H1 (cell line): ENCODE results near the gene FGD5. TPM values are rescaled to one million over a fixed set of nuclear protein-coding genes. Genes with fewer than 3 reads are reported as not detected.

Experiments
- CTCF ChIA-PET: fragments of 300-600 bp; sonication (Branson Sonifier 250); formaldehyde crosslinking; loops from one replicate; lab custom pipeline; 2021; ENCODE audit not compliant: partially characterized antibody; lab: Charles Lee
- POLR2A ChIA-PET: fragments of 300-600 bp; sonication (Branson Sonifier 250); formaldehyde crosslinking; loops from one replicate; lab custom pipeline; 2021; ENCODE audit warnings: inconsistent platforms; ENCODE audit not compliant: partially characterized antibody; lab: Charles Lee
- DNase-seq, 2 experiments: peaks; one replicate each; pipeline versions ENCODE4 v3.0.0 to v3.0.0-alpha.2; 2010 to 2022; ENCODE audit warnings: low spot score in 2 of 2, low read depth in 1 of 2, mixed read lengths in 1 of 2
- FAIRE-seq: peaks from 2 replicates; lab custom pipeline; 2011; peaks lifted over from hg19 to GRCh38; lab: Jason Lieb, UNC
- H2AFZ ChIP-seq: 2 replicates; pipeline ENCODE4 v1.8.1; 2012; ENCODE audit warnings: low read length, inconsistent platforms
- H2AK5ac ChIP-seq: 2 replicates; pipeline ENCODE4 v1.6.1; 2013; ENCODE audit warnings: low read depth, low read length
- H2BK120ac ChIP-seq: replicated peaks from 2 replicates; pipeline ENCODE3; 2013; ENCODE audit warnings: low read depth, low read length, inconsistent platforms
- H2BK12ac ChIP-seq: 2 replicates; pipeline ENCODE4 v1.6.1; 2013; ENCODE audit warnings: low read depth, low read length
- H2BK15ac ChIP-seq: 2 replicates; pipeline ENCODE4 v1.6.1; 2013; ENCODE audit warnings: low read length
- H2BK20ac ChIP-seq: 2 replicates; pipeline ENCODE4 v1.6.1; 2013; ENCODE audit warnings: low read length
- H2BK5ac ChIP-seq: 2 replicates; pipeline ENCODE4 v1.6.1; 2013; ENCODE audit warnings: low read depth, low read length
- H3K14ac ChIP-seq: 2 replicates; pipeline ENCODE4 v1.6.1; 2013; ENCODE audit warnings: inconsistent platforms; ENCODE audit not compliant: insufficient read length
- H3K18ac ChIP-seq: 2 replicates; pipeline ENCODE4 v1.6.1; 2013; ENCODE audit warnings: low read length; ENCODE audit errors: extremely low read depth
- H3K23ac ChIP-seq: 2 replicates; pipeline ENCODE4 v1.6.1; 2013; ENCODE audit warnings: inconsistent platforms; ENCODE audit not compliant: insufficient read length
- H3K23me2 ChIP-seq: 2 replicates; pipeline ENCODE4 v1.6.1; 2013; ENCODE audit warnings: low read depth, low read length
- H3K27ac ChIP-seq: 2 replicates; pipeline ENCODE4 v1.6.1; 2011; ENCODE audit warnings: low read depth, low read length, inconsistent platforms
- H3K27me3 ChIP-seq, 4 experiments: replicated peaks in 1 of 4; 1 replicate in 1 of 4; 2 replicates in 3 of 4; pipeline versions ENCODE4 v1.6.1 to v1.8.1; 2011 to 2013; ENCODE audit warnings: low read length in 3 of 4, mild to moderate bottlenecking in 3 of 4, inconsistent platforms in 2 of 4, mixed read lengths in 2 of 4, moderate library complexity in 1 of 4; ENCODE audit not compliant: control insufficient read depth in 3 of 4, insufficient read depth in 3 of 4; ENCODE audit errors: extremely low read depth in 1 of 4
- H3K36me3 ChIP-seq, 4 experiments: 2 replicates each; pipeline versions ENCODE4 v1.6.1 to v1.8.1; 2011 to 2013; ENCODE audit warnings: mild to moderate bottlenecking in 4 of 4, low read length in 3 of 4, moderate library complexity in 2 of 4, control low read depth in 1 of 4, inconsistent platforms in 1 of 4; ENCODE audit not compliant: insufficient read depth in 4 of 4, control insufficient read depth in 2 of 4
- H3K4ac ChIP-seq: replicated peaks from 2 replicates; pipeline ENCODE3; 2013; ENCODE audit warnings: low read length, low read depth, mixed read lengths, inconsistent platforms; ENCODE audit not compliant: insufficient read length
- H3K4me1 ChIP-seq, 4 experiments: replicated peaks in 1 of 4; 1 replicate in 1 of 4; 2 replicates in 3 of 4; pipeline versions ENCODE4 v1.6.1 to v1.8.1; 2011 to 2013; ENCODE audit warnings: low read length in 3 of 4, inconsistent platforms in 2 of 4, mixed read lengths in 1 of 4; ENCODE audit not compliant: insufficient read depth in 4 of 4, control insufficient read depth in 3 of 4
- H3K4me2 ChIP-seq, 2 experiments: 2 replicates each; pipeline versions ENCODE4 v1.6.1 to v1.8.1; 2011 to 2013; ENCODE audit warnings: low read depth in 2 of 2, low read length in 2 of 2, control low read depth in 1 of 2, inconsistent platforms in 1 of 2, mild to moderate bottlenecking in 1 of 2; ENCODE audit not compliant: insufficient read depth in 1 of 2
- H3K4me3 ChIP-seq, 4 experiments: fragments of 200-600, 300-600 bp in 1 of 4; sonication (generic), shearing (Covaris generic), sonication (Bioruptor Twin) in 1 of 4; 2 replicates each; pipeline versions ENCODE4 v1.5.1 to v1.8.1; 2011 to 2016; ENCODE audit warnings: low read length in 4 of 4, low read depth in 3 of 4, control low read depth in 2 of 4, inconsistent platforms in 2 of 4, mild to moderate bottlenecking in 2 of 4, mixed read lengths in 1 of 4, moderate library complexity in 1 of 4; ENCODE audit not compliant: insufficient read depth in 2 of 4; ENCODE audit errors: extremely low read depth in 1 of 4
- H3K56ac ChIP-seq: replicated peaks from 2 replicates; pipeline ENCODE3; 2013; ENCODE audit warnings: low read depth, mild to moderate bottlenecking, mixed read lengths, low read length, inconsistent platforms; ENCODE audit not compliant: insufficient read length
- H3K79me1 ChIP-seq: 2 replicates; pipeline ENCODE4 v1.6.1; 2013; ENCODE audit warnings: low read depth, low read length, control low read depth
- H3K79me2 ChIP-seq, 2 experiments: 2 replicates each; pipeline versions ENCODE4 v1.6.1 to v1.8.1; 2012 to 2013; ENCODE audit warnings: low read length in 2 of 2, mild to moderate bottlenecking in 2 of 2, inconsistent platforms in 1 of 2; ENCODE audit not compliant: insufficient read depth in 2 of 2, control insufficient read depth in 1 of 2
- H3K9ac ChIP-seq, 4 experiments: replicated peaks in 1 of 4; 1 replicate in 1 of 4; 2 replicates in 3 of 4; pipeline versions ENCODE4 v1.6.1 to v1.8.1; 2011 to 2013; ENCODE audit warnings: low read depth in 3 of 4, low read length in 3 of 4, control low read depth in 2 of 4, mild to moderate bottlenecking in 2 of 4, moderate library complexity in 2 of 4, inconsistent platforms in 1 of 4; ENCODE audit errors: extremely low read depth in 1 of 4
- H3K9me3 ChIP-seq, 2 experiments: 2 replicates each; pipeline versions ENCODE4 v1.6.1 to v1.8.1; 2012 to 2013; ENCODE audit warnings: mild to moderate bottlenecking in 2 of 2, moderate library complexity in 2 of 2, control low read depth in 1 of 2, inconsistent platforms in 1 of 2, low read depth in 1 of 2, low read length in 1 of 2, mixed read lengths in 1 of 2; ENCODE audit not compliant: insufficient read depth in 2 of 2
- H4K20me1 ChIP-seq, 2 experiments: replicated peaks in 1 of 2; 2 replicates each; pipeline versions ENCODE3 to v1.8.1; 2011 to 2013; ENCODE audit warnings: inconsistent platforms in 2 of 2, low read length in 2 of 2, mild to moderate bottlenecking in 1 of 2; ENCODE audit not compliant: insufficient read depth in 2 of 2, control insufficient read depth in 1 of 2
- H4K5ac ChIP-seq: 2 replicates; pipeline ENCODE4 v1.6.1; 2013; ENCODE audit warnings: low read length, low read depth, mixed read lengths, inconsistent platforms; ENCODE audit not compliant: insufficient read length
- H4K8ac ChIP-seq: 2 replicates; pipeline ENCODE4 v1.8.0; 2013; ENCODE audit warnings: mild to moderate bottlenecking, moderate library complexity, low read length, inconsistent platforms; ENCODE audit not compliant: insufficient read depth; ENCODE audit errors: extremely low read depth
- H4K91ac ChIP-seq: replicated peaks from 2 replicates; pipeline ENCODE3; 2013; ENCODE audit warnings: low read length, mixed read lengths, inconsistent platforms; ENCODE audit not compliant: insufficient read length
- CTCF ChIP-seq, 3 experiments: IDR thresholded peaks; 1 replicate in 2 of 3; 2 replicates in 1 of 3; pipeline versions ENCODE4 v1.5.1 to v1.6.1; 2011; ENCODE audit warnings: low read length in 3 of 3, mild to moderate bottlenecking in 3 of 3, inconsistent platforms in 2 of 3, low read depth in 1 of 3, moderate library complexity in 1 of 3; ENCODE audit not compliant: insufficient read depth in 1 of 3; ENCODE audit errors: control extremely low read depth in 1 of 3
- RAD21 ChIP-seq, 2 experiments: IDR thresholded peaks in 1 of 2; conservative IDR thresholded peaks in 1 of 2; 2 replicates each; pipeline ENCODE4 v1.6.1; 2011; ENCODE audit warnings: low read depth in 2 of 2, low read length in 2 of 2, improper control_type of control experiment in 1 of 2, inconsistent platforms in 1 of 2, mild to moderate bottlenecking in 1 of 2, moderate library complexity in 1 of 2
- RBBP5 ChIP-seq: IDR thresholded peaks from 2 replicates; pipeline ENCODE4 v1.7.1; 2012; ENCODE audit warnings: low read depth, mild to moderate bottlenecking, inconsistent platforms, low read length, moderate library complexity, borderline replicate concordance
- USF2 ChIP-seq: IDR thresholded peaks from 2 replicates; pipeline ENCODE4 v1.6.1; 2011; ENCODE audit warnings: low read length, improper control_type of control experiment
- YY1 ChIP-seq: IDR thresholded peaks from 2 replicates; pipeline ENCODE4 v1.6.1; 2011; ENCODE audit warnings: low read depth, mild to moderate bottlenecking, low read length
- WGBS, 2 experiments: shearing (Covaris generic) in 1 of 2; methylation state at CpG; one replicate each; pipeline versions ENCODE4 v1.1.6 to v1.1.7; 2013 to 2015; ENCODE audit warnings: low lambda C conversion rate in 2 of 2, mixed read lengths in 2 of 2, inconsistent platforms in 1 of 2, low coverage in 1 of 2, missing lambda C conversion rate in 1 of 2; ENCODE audit not compliant: insufficient replicate concordance in 2 of 2, insufficient coverage in 1 of 2, insufficient read length in 1 of 2; ENCODE audit errors: extremely low coverage in 1 of 2, missing lambda C conversion rate in 1 of 2; 5-methylcytosine and 5-hydroxymethylcytosine counted together
- polyA plus RNA-seq, 7 experiments: library from polyadenylated mRNA; depleted of rRNA in 3 of 7; stranded (reverse) in 5 of 7; unstranded in 2 of 7; fragments of >200 nt in 5 of 7; fragments of 200-250 nt in 2 of 7; gene quantifications; 1 replicate in 5 of 7; 2 replicates in 1 of 7; 4 replicates in 1 of 7; pipeline versions ENCODE4 v1.2.1 to v1.2.3, GENCODE V29; 2011 to 2013; ENCODE audit warnings: missing spikeins in 2 of 7, mixed read lengths in 2 of 7
- total RNA-seq: library from RNA; stranded (reverse); fragmentation: NEBNext Ultra II Directional; extraction: Animal tissue kit (Norgen Biotek cat#: 25700); gene quantifications from 2 replicates; pipeline ENCODE4 v1.2.1, GENCODE V29; 2021

FGD5 gene
- total and polyA plus RNA-seq, 2 of the 8 experiments (the other 6 are each of a cell fraction or from before 2014, with no cell fraction given) = 4.7 to 14.3 TPM

- Histone ChIP-seq H4K91ac (no peak overlapping the region), H2BK15ac (0 out of 2 replicates have a peak overlapping the region, but pooled peaks have one; percentile 33), H2AFZ (peak overlapping the region; percentile 42; the same call in 1 of the 2 replicates)
- TF ChIP-seq RBBP5 (0 out of 2 replicates have a peak, but pooled peaks have one; percentile 20), YY1 (peak; percentile 48; the same call in 1 of the 2 replicates), RAD21 (IDR thresholded peaks at IDR 0.05 in 1 of 2, conservative IDR thresholded peaks at IDR 0.05 in 1 of 2; ENCODE audit: low read depth in 2 of 2, low read length in 2 of 2) (peak; percentile 51 to 63), CTCF (IDR thresholded peaks at IDR 0.05; ENCODE audit: control extremely low read depth in 1 of 3, insufficient read depth in 1 of 3, low read depth in 1 of 3, low read length in 3 of 3) (peak; percentile 65 to 82 (median 80)), USF2 (no peak)
- TF ChIP-seq, all 59 proteins: peak for 4
- Histone ChIP-seq H3K27ac (no peak overlapping the region), H3K4ac (no peak overlapping the region), H2BK12ac (peak overlapping the region; percentile 2; the same call in 1 of the 2 replicates), H4K20me1 (no peaks in the 10 kb centered on the region), H3K79me1 (no peaks in the 10 kb centered on the region), H3K36me3 (no peaks in the 10 kb centered on the region), H3K9me3 (no peaks in the 10 kb centered on the region), H3K79me2 (no peaks in the 10 kb centered on the region), H3K18ac (no peak overlapping the region; the same call in 1 of the 2 replicates), H3K9ac (no peak overlapping the region; a peak in 1 of 7 replicates), H3K23ac (no peak overlapping the region), H3K4me2 (peak overlapping the region; percentile 3 to 26; a peak in 2 of 4 replicates), H2BK5ac (no peak overlapping the region), H2AK5ac (0 out of 2 replicates have a peak overlapping the region, but pooled peaks have one; percentile 30), H3K14ac (no peak overlapping the region), H3K4me3 (no peak overlapping the region), H4K5ac (no peak overlapping the region), H3K4me1 (peaks cover 4 to 16% (median 13%) of the 10 kb centered on the region in 4 experiments), H3K23me2 (no peaks in the 10 kb centered on the region), H3K56ac (no peak overlapping the region), H2BK20ac (no peak overlapping the region), H4K8ac (no peak overlapping the region), H3K27me3 (no peaks in the 10 kb centered on the region), H2BK120ac (no peak overlapping the region)
- DNase-seq = peak in 1 of 2 experiments; percentile 21
- ChIA-PET POLR2A (interaction anchor here (1.0 kb wide), 1 partner anchor 185 kb away, joined by 3 read pairs; no protein-coding TSS in a partner anchor), CTCF (interaction anchor here (0.6 to 4.9 kb wide), 40 partner anchors 9 to 158 kb away, joined by 3 to 54 read pairs (median 5); no protein-coding TSS in a partner anchor)
- no peak for FAIRE-seq
- 65% methylated on average over 10 of the region's 10 CpGs; no CpG with 5 or more reads in 1 of the 2 experiments for WGBS, 2 experiments
Observed at GRCh38 chr3:14863333-14864100, 44.8 kb downstream of the FGD5 start.
